Choroid plexus epithelial cell (primary cell): ENCODE results near the gene SLC43A1.

Experiments
- DNase-seq: peaks from one replicate; pipeline ENCODE4 v3.0.0-alpha.2; 2010; ENCODE audit warnings: low read depth
- H3K4me3 ChIP-seq: 2 replicates; pipeline ENCODE4 v1.5.1; 2011; ENCODE audit warnings: low read depth, mild to moderate bottlenecking, control low read depth, low read length, moderate library complexity
- TF ChIP-seq, protein P1 (sequence below): conservative IDR thresholded peaks from 2 replicates; pipeline ENCODE4 v1.5.1; 2011; ENCODE audit warnings: low read depth, mild to moderate bottlenecking, control low read depth, inconsistent platforms, low read length, moderate library complexity

Gene SLC43A1

DNA sequence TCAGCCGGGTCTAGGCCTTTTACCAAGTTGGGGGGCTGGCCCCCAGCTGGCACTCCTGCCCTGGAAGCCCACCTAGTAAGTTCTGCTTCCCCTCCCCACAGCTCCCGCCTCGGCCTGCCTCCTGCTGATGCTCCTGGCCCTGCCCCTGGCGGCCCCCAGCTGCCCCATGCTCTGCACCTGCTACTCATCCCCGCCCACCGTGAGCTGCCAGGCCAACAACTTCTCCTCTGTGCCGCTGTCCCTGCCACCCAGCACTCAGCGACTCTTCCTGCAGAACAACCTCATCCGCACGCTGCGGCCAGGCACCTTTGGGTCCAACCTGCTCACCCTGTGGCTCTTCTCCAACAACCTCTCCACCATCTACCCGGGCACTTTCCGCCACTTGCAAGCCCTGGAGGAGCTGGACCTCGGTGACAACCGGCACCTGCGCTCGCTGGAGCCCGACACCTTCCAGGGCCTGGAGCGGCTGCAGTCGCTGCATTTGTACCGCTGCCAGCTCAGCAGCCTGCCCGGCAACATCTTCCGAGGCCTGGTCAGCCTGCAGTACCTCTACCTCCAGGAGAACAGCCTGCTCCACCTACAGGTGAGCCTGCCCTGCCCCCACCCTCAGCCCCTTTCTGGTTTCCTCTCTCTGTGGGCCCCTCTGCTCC, 47.9 kb downstream of the SLC43A1 start:
- H3K4me3 ChIP-seq, result no peak overlapping the region
- DNase-seq, result no peak

DNA sequence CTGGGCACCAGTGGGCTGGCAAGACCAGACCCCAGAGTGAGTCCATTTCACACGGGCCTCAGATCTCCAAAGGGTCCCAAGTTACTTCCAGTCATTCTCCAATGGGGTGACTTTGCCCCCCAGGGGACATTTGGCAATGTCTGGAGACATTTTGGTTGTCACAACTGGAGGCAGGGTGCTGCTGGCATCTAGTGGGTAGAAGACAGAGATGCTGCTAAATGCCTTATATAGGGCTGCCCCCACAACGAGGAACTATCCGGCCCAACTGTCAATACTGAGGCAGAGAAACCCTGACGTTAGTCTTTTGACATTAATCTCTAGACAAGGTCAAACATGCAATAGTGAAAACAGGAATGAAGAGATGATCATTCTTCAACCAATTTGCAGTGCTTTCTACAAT, 48.8 kb downstream of the SLC43A1 start:
- DNase-seq, result no peak
- no peak overlapping the region for H3K4me3 ChIP-seq
- TF ChIP-seq, protein P1, sequence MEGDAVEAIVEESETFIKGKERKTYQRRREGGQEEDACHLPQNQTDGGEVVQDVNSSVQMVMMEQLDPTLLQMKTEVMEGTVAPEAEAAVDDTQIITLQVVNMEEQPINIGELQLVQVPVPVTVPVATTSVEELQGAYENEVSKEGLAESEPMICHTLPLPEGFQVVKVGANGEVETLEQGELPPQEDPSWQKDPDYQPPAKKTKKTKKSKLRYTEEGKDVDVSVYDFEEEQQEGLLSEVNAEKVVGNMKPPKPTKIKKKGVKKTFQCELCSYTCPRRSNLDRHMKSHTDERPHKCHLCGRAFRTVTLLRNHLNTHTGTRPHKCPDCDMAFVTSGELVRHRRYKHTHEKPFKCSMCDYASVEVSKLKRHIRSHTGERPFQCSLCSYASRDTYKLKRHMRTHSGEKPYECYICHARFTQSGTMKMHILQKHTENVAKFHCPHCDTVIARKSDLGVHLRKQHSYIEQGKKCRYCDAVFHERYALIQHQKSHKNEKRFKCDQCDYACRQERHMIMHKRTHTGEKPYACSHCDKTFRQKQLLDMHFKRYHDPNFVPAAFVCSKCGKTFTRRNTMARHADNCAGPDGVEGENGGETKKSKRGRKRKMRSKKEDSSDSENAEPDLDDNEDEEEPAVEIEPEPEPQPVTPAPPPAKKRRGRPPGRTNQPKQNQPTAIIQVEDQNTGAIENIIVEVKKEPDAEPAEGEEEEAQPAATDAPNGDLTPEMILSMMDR, result no peak

More for the DNA sequence above, 47.9 kb downstream of the SLC43A1 start:
- TF ChIP-seq, protein P1, result no peak

DNA sequence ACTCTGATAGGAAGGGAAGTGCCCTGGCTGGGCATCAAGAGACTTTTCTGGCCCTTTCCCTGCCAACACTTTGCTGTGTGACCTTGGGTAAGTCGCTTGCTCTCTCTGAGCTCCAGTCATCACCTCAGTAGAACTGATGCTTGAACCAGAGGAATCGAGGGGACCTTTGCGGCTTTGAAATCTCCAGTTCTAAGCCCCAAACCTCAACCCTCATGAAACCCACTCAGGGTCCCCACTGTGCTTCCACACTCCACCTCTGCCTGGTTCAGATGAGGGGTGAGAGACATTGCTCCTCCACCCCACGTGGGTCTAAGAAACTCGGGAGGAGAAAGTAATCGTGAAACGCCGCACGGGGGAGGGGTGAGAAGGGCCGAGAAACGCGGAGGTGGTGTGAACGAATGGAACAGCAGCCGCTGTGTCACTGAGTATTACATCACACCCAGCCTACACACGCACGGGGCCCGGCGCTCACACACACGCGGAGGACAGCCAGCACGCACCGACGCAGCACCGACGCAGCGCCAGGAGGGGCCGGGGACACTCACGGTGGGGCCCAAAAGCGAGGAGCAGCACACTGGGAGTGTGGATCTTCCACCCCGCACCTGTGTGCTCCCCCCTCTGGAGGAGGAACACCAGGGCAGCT, 50.8 kb downstream of the SLC43A1 start:
- H3K4me3 ChIP-seq, result no peak overlapping the region
- TF ChIP-seq, protein P1, result no peak
- no peak for DNase-seq

DNA sequence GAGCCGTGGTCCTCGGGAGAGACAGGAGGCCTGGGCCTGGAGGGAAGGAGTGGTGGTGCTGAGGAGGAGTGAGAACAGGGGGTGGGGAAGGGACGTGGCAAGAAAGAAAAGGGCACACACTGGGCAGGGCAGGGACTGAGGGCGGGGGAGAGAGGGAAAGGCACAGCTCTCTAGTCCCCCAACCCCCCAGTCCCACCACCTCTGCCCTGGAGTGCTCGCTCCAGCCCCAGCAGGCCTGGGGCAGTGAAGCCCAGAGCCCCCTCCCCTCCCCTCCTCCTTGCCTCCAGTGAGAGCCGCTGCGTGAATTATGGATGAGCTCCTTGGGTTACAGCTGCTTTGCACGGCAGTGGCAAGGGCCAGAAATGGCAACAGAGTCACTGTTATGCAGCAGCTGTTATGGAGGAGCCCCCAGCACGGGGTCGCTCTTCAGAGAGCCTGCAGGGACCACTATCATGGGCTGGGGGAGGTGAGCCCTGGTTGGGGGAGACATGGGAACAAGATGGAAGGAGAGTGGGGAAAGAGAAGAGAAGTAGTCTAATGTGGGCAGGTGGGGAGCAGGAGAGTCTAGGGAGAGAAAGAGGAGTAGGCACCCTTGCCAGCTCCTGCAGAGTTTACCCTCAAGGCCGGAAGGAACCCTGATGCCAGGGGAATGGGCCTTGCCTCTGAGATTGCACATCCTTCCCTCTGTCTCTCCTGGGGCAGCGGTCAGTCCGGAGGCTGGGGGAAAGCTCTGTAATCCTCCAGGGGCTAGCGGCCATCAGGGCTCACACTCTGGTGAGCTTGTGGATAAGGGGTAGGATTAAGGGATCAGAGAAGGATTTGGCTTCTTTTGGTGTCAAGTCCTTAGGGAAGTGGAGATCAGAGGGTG, 51.6 kb downstream of the SLC43A1 start:
- TF ChIP-seq, protein P1, result no peak
- no peak for DNase-seq
- H3K4me3 ChIP-seq, result no peak overlapping the region

DNA sequence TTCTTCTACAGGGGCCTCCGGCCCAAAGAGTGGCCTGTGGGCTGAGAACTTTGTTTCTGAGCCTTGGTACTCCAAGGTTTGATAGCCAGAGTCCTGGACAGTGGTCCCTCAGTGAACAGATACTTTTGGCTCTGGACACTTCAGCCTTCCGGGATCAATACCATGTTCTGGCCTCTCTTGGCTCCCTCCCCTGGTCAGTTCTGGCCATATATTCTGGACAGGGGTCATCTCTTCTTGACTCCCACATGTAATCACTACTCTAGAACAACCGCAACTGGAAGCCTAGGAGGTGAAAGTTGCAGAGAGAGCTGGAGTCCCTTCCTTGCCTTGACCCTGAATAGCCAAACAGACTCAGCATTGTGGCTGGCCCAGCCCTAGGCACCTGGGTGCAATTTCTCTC, 52.9 kb downstream of the SLC43A1 start:
- H3K4me3 ChIP-seq, result no peak overlapping the region
- DNase-seq, result no peak

DNA sequence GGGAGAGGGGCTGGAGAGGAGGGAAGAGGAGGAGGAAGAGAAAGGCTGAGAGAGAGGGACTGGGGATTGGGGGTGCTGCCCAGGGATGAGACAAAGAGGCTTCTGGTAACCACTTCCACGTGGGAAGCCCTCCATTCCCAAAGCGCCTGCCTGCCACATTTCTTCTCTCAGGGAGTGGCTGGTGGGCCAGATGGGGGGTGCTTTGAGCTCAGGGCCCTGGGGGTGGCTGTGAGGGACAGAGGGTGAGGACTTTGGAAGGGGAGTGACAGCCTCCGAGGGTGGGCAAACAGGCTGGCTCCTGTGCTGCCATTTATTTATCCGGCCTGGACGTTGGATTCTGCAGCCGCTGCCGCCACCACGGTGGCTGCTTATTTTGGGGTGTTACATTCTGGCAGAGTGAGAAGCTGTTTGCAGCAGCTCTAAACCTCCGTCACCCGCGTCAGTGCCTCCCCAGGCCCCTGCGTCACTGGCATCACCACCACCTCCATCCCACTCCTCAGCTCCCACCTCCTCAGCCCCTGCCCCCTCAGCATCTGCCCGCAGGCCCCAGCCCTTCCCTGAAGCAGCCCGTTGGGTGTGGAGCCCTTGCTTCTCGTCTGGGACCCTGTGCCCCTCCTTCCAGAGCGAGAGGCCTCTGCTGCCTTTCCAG, 53.5 kb downstream of the SLC43A1 start:
- no peak overlapping the region for H3K4me3 ChIP-seq
- DNase-seq, result no peak
- TF ChIP-seq, protein P1, result no peak

More for the DNA sequence above, 52.9 kb downstream of the SLC43A1 start:
- TF ChIP-seq, protein P1, result no peak
